Measurements from ENCODE around the gene SYVN1. TPM values are rescaled to one million over a fixed set of nuclear protein-coding genes. Genes with fewer than 3 reads are reported as not detected.

Gene SYVN1
- total and polyA plus RNA-seq, 5 donors, result 17.4 to 40.7 (median 32.2) TPM

GRCh38 chr11:65100674-65101350 lies 33.5 kb downstream of the SYVN1 start:
- no peak for ATAC-seq
- WGBS, result 73% methylated on average over 6 of the region's 6 CpGs
- DNase-seq, result no peak
- no peaks in the 10 kb centered on the region for H3K27me3 ChIP-seq (ENCODE audit: control insufficient read depth, insufficient read depth)
- peaks cover 9% of the 10 kb centered on the region for H3K4me1 ChIP-seq (ENCODE audit: control insufficient read depth, insufficient read depth, low read length)
- H3K9me3 ChIP-seq (ENCODE audit: control insufficient read depth, low read length), result no peaks in the 10 kb centered on the region
- intact Hi-C loops (cut with DNase I), result no loop called here
- H3K27ac ChIP-seq (ENCODE audit: low read length), result no peak overlapping the region
- H3K4me3 ChIP-seq (ENCODE audit: low read length), result no peak overlapping the region

GRCh38 chr11:65096926-65097325 lies 37.4 kb downstream of the SYVN1 start:
- WGBS, result 35% methylated on average over 8 of the region's 8 CpGs
- Histone ChIP-seq H3K27ac (ENCODE audit: low read length) (peak overlapping the region; percentile 92), H3K27me3 (ENCODE audit: control insufficient read depth, insufficient read depth) (no peaks in the 10 kb centered on the region), H3K4me1 (ENCODE audit: control insufficient read depth, insufficient read depth, low read length) (peaks cover 2% of the 10 kb centered on the region), H3K4me3 (ENCODE audit: low read length) (peak overlapping the region; percentile 91), H3K9me3 (ENCODE audit: control insufficient read depth, low read length) (no peaks in the 10 kb centered on the region)
- no peak for ATAC-seq
- intact Hi-C loops (cut with DNase I), result no loop called here
- DNase-seq, result no peak

GRCh38 chr11:65095974-65096806 lies 38.1 kb downstream of the SYVN1 start, which contains the start of gene VPS51:
Gene VPS51 (plus strand): TSS chr11:65096214. CDS start chr11:65096251, 37 bp downstream.
- DNase-seq (peak; percentile 91 to 96 (median 95)), ATAC-seq (peak; percentile 96 to 97)
- Histone ChIP-seq H3K27ac (ENCODE audit: low read length) (peak within 1 kb of the TSS; percentile 92), H3K27me3 (ENCODE audit: control insufficient read depth, insufficient read depth) (no peaks in the 10 kb centered on the region), H3K4me1 (ENCODE audit: control insufficient read depth, insufficient read depth, low read length) (no peaks in the 10 kb centered on the region), H3K9me3 (ENCODE audit: control insufficient read depth, low read length) (no peaks in the 10 kb centered on the region), H3K4me3 (ENCODE audit: low read length) (peak within 1 kb of the TSS; percentile 91)
- intact Hi-C loops (cut with DNase I), result no loop called here
- under 1% methylated on average over 52 of the region's 52 CpGs for WGBS

- WGBS, result 79% methylated on average over 22 of the region's 22 CpGs
- Histone ChIP-seq H3K27me3 (ENCODE audit: control insufficient read depth, insufficient read depth) (no peaks in the 10 kb centered on the region), H3K9me3 (ENCODE audit: control insufficient read depth, low read length) (no peaks in the 10 kb centered on the region), H3K4me1 (ENCODE audit: control insufficient read depth, insufficient read depth, low read length) (no peaks in the 10 kb centered on the region), H3K27ac (ENCODE audit: low read length) (peak overlapping the region; percentile 19), H3K4me3 (ENCODE audit: low read length) (no peak overlapping the region)
- intact Hi-C loops (cut with DNase I), result no loop called here
- DNase-seq, result peak in 1 of 3 donors; percentile 60
- ATAC-seq, result peak; percentile 6 to 8
Observed at GRCh38 chr11:65095427-65095826, 38.9 kb downstream of the SYVN1 start.

GRCh38 chr11:65090628-65091027 lies 43.7 kb downstream of the SYVN1 start:
- Histone ChIP-seq H3K9me3 (ENCODE audit: control insufficient read depth, low read length) (no peaks in the 10 kb centered on the region), H3K4me3 (ENCODE audit: low read length) (no peak overlapping the region), H3K4me1 (ENCODE audit: control insufficient read depth, insufficient read depth, low read length) (no peaks in the 10 kb centered on the region), H3K27me3 (ENCODE audit: control insufficient read depth, insufficient read depth) (no peaks in the 10 kb centered on the region), H3K27ac (ENCODE audit: low read length) (no peak overlapping the region)
- WGBS, result 97% methylated on average over 4 of the region's 4 CpGs
- ATAC-seq (no peak), DNase-seq (no peak)
- intact Hi-C loops (cut with DNase I), result no loop called here

GRCh38 chr11:65089621-65090020 lies 44.7 kb downstream of the SYVN1 start:
- WGBS, result 94% methylated on average over 4 of the region's 4 CpGs
- no peak overlapping the region for H3K4me3 ChIP-seq (ENCODE audit: low read length)
- no peaks in the 10 kb centered on the region for H3K9me3 ChIP-seq (ENCODE audit: control insufficient read depth, low read length)
- intact Hi-C loops (cut with DNase I), result loop anchor here in 1 of 4 donors (10.0 kb wide), 1 partner anchor 75 kb away; the partner anchor contains the start of gene ARL2
- H3K27ac ChIP-seq (ENCODE audit: low read length), result no peak overlapping the region
- DNase-seq (peak in 2 of 3 donors; percentile 2 to 9), ATAC-seq (no peak)
- H3K4me1 ChIP-seq (ENCODE audit: control insufficient read depth, insufficient read depth, low read length), result peaks cover 2% of the 10 kb centered on the region
- no peaks in the 10 kb centered on the region for H3K27me3 ChIP-seq (ENCODE audit: control insufficient read depth, insufficient read depth)

GRCh38 chr11:65087827-65088226 lies 46.5 kb downstream of the SYVN1 start:
- no peaks in the 10 kb centered on the region for H3K9me3 ChIP-seq (ENCODE audit: control insufficient read depth, low read length)
- ATAC-seq, result no peak
- no peaks in the 10 kb centered on the region for H3K27me3 ChIP-seq (ENCODE audit: control insufficient read depth, insufficient read depth)
- DNase-seq, result peak in 2 of 3 donors; percentile 6 to 38
- intact Hi-C loops (cut with DNase I), result loop anchor here in 1 of 4 donors (10.0 kb wide), 1 partner anchor 73 kb away; the partner anchor contains the start of gene ARL2
- peaks cover 2% of the 10 kb centered on the region for H3K4me1 ChIP-seq (ENCODE audit: control insufficient read depth, insufficient read depth, low read length)
- H3K4me3 ChIP-seq (ENCODE audit: low read length), result no peak overlapping the region
- no peak overlapping the region for H3K27ac ChIP-seq (ENCODE audit: low read length)
- 94% methylated on average over 15 of the region's 15 CpGs for WGBS

- DNase-seq, result peak in 2 of 3 donors; percentile 20 to 65
- Histone ChIP-seq H3K27me3 (ENCODE audit: control insufficient read depth, insufficient read depth) (no peaks in the 10 kb centered on the region), H3K9me3 (ENCODE audit: control insufficient read depth, low read length) (no peaks in the 10 kb centered on the region), H3K27ac (ENCODE audit: low read length) (no peak overlapping the region), H3K4me1 (ENCODE audit: control insufficient read depth, insufficient read depth, low read length) (peaks cover 2% of the 10 kb centered on the region), H3K4me3 (ENCODE audit: low read length) (no peak overlapping the region)
- WGBS, result 86% methylated on average over 11 of the region's 11 CpGs
- ATAC-seq, result no peak
- intact Hi-C loops (cut with DNase I), result loop anchor here in 1 of 4 donors (10.0 kb wide), 1 partner anchor 72 kb away; the partner anchor contains the start of gene ARL2
Observed at GRCh38 chr11:65087216-65087615, 47.1 kb downstream of the SYVN1 start.

- no peak for ATAC-seq
- intact Hi-C loops (cut with DNase I), result loop anchor here in 1 of 4 donors (10.0 kb wide), 1 partner anchor 72 kb away; the partner anchor contains the start of gene ARL2
- WGBS, result 89% methylated on average over 9 of the region's 9 CpGs
Observed at GRCh38 chr11:65086809-65087208, 47.5 kb downstream of the SYVN1 start.

GRCh38 chr11:65085446-65085845 lies 48.9 kb downstream of the SYVN1 start:
- intact Hi-C loops (cut with DNase I), result loop anchor here in 1 of 4 donors (10.0 kb wide), 1 partner anchor 71 kb away; the partner anchor contains the start of gene ARL2
- ATAC-seq, result no peak
- H3K27ac ChIP-seq (ENCODE audit: low read length), result no peak overlapping the region
- WGBS, result 89% methylated on average over 4 of the region's 4 CpGs
- H3K4me3 ChIP-seq (ENCODE audit: low read length), result no peak overlapping the region
- H3K4me1 ChIP-seq (ENCODE audit: control insufficient read depth, insufficient read depth, low read length), result peaks cover 2% of the 10 kb centered on the region
- H3K27me3 ChIP-seq (ENCODE audit: control insufficient read depth, insufficient read depth), result no peaks in the 10 kb centered on the region
- H3K9me3 ChIP-seq (ENCODE audit: control insufficient read depth, low read length), result no peaks in the 10 kb centered on the region
- peak in 1 of 3 donors; percentile 3 for DNase-seq

More at GRCh38 chr11:65086809-65087208, 47.5 kb downstream of the SYVN1 start:
- Histone ChIP-seq H3K27ac (ENCODE audit: low read length) (no peak overlapping the region), H3K4me1 (ENCODE audit: control insufficient read depth, insufficient read depth, low read length) (peaks cover 2% of the 10 kb centered on the region), H3K4me3 (ENCODE audit: low read length) (no peak overlapping the region), H3K27me3 (ENCODE audit: control insufficient read depth, insufficient read depth) (no peaks in the 10 kb centered on the region), H3K9me3 (ENCODE audit: control insufficient read depth, low read length) (no peaks in the 10 kb centered on the region)
- DNase-seq, result peak in 2 of 3 donors; percentile 6 to 12

Data from right cardiac atrium (tissue), 5 donors.